Left renal cortex interstitium (tissue), 4 donors: ENCODE measurements around the gene SERPIND1. TPM values are rescaled to one million over a fixed set of nuclear protein-coding genes. Genes with fewer than 3 reads are reported as not detected.
"Not testable (repeated sequence)": the region's sequence is repeated elsewhere in the genome, so short reads cannot be mapped to it uniquely, and the experiment has no call there.

Source experiments
- DNase-seq, 4 donors: peaks; one replicate each; pipeline ENCODE4 v3.0.0-alpha.2; 2013; ENCODE audit warnings: low read depth in 4 of 4, low spot score in 2 of 4, missing footprints in 1 of 4
- polyA plus RNA-seq, 4 donors: library from polyadenylated mRNA; unstranded; fragments of 120-200 nt; gene quantifications; one replicate each; pipeline ENCODE4 v1.2.1, GENCODE V29; 2013; ENCODE audit not compliant: insufficient read length in 4 of 4

Gene SERPIND1, protein sequence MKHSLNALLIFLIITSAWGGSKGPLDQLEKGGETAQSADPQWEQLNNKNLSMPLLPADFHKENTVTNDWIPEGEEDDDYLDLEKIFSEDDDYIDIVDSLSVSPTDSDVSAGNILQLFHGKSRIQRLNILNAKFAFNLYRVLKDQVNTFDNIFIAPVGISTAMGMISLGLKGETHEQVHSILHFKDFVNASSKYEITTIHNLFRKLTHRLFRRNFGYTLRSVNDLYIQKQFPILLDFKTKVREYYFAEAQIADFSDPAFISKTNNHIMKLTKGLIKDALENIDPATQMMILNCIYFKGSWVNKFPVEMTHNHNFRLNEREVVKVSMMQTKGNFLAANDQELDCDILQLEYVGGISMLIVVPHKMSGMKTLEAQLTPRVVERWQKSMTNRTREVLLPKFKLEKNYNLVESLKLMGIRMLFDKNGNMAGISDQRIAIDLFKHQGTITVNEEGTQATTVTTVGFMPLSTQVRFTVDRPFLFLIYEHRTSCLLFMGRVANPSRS
- 1 to 10 TPM; 2.2 to 7.4 (median 3.1) TPM for polyA plus RNA-seq

DNA sequence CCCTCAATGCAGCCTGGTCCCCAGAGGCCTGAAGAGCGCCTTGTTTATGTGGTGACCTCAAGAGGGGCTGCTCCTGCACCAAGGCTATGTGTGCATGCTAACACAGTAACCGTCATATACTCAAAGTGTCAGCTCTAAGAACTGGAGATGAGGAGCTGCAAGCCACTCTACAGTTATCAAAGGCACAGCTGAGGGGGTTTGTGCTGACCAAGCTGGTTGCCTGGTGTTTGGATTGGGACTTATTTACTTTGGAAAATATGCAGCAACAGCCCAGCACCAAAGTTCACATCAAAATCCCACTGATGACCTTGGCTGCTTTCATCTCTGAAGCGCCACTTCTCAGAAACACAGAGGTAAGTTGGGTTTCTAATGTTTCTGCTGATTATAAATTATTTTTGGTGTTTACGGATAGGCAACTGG, at the start of gene SERPIND1:
Gene SERPIND1, plus strand, starts transcription at position 321 of the 420 bp plus-strand sequence. CDS start 5,200 bp downstream, outside the sequence.
- no peak for DNase-seq

- DNase-seq: no peak
Measured at GRCh38 chr22:20724676-20725454, 49.0 kb upstream of the SERPIND1 start.

- DNase-seq: no peak
Measured at GRCh38 chr22:20725987-20726558, 47.8 kb upstream of the SERPIND1 start.

DNA sequence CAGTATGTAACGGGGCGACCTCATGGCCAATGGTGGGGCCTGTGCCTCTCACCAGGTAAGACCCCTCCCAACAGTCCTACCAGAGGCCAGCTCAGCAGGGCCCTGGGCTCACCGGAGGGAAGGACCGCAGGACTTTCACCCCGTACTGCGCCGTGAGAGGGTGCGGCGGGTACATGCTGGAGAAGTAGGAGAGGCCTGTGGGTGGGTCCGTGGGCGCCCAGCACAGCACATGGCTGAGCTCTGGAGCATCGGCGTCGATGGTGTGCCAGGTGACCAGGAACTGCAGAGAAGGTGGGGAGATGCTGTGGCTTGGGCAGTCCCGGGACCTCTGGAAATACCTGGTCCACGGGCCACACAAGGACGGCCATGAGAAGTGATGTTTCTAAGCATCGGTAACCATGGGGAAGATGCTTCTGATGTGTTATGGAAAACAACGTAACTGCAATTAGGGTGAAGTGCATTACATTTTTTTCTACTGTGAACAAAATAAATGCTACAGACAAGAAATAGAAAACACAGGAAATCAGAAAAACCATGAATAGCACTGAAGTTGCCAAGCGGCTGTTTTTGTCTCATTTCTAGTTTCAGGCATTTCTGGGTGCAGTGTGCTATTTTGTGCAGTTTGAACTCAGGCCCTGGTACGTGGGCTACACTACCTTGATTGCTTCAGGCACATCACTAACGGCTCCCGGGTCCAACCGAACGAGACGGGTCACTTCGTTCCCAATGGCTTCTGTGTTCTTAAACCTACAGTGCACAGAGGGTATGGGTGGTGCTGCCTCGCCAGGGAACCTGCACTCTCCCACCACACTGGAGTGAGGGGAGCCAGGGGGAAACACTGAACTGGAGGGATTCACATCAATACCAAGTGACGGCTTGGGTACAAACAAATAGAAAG, 46.5 kb upstream of the SERPIND1 start:
- DNase-seq: no peak

DNA sequence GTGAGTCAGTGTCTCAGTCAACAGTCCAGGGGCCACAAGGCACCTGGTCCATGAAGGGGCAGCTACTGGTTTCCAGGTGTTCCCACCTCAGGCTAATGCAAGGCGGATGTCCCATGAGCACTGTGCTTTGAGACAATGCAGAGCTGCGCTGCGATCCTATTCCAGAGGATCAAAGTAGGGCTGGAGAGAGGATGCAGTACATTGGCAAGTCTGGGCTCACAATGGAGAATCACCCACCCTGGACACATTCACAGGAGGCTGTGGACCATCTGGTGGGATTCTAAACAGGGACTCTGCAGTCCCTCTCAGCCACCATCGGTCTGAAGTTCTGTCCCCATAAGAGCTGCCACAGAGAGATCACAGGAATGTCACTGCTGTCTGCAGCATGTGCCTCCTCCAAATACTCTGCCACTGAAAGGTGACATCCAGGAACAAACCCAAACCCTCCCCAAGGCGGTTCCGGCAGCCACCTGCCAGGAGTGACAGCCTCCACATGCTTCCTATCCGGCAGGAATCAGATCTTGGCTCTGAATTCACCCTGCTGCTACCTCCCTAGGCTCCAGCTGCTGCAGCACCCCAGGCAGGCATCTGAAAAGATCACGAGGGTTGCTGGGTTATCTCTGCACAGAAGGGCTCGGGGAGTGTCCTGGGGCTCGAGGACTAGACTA, 45.3 kb upstream of the SERPIND1 start:
- DNase-seq: no peak

DNA sequence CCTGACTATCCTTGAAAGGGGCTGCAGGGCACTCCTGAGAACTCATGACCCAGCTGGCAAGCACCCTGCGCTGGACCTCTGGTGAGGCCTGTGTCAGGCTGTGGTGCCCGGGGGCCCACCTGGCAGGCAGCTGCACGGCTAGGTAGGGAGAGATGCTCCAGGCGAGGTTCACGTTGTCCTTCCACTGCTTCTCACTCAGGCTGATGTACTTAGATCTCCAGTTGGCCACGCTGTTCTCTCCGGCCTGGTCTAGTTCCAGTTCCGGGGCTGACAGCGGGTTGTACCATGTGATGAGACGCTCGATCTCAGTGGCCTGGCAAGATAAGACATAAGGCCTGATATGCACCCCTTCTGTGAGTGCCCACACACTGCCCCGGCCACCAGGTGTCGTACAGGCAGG, 44.7 kb upstream of the SERPIND1 start:
- DNase-seq: no peak

GRCh38 chr22:20732431-20732830, 41.5 kb upstream of the SERPIND1 start:
- DNase-seq: not testable (repeated sequence)

GRCh38 chr22:20735356-20736162, 38.4 kb upstream of the SERPIND1 start:
- DNase-seq: not testable (repeated sequence)

DNA sequence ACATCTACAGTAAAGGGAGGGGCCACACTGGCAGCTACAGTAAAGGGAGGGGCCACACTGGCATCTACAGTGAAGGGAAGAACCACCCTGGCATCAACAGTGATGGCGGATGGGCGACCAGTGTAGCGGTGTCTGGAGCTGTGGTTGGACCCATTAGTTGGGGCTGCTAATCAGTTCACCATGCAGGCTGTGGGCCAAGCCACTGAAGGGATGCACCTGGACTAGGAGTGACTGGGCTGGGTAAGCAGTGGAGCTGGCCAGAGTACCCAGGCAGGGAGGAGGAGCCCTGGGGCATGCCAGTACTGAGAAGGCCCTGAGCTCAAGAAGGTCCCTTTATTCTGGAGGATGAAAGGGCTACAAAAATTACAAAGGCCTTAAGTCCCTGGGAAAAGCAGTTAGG, 37.0 kb upstream of the SERPIND1 start:
- not testable (repeated sequence) for DNase-seq

DNA sequence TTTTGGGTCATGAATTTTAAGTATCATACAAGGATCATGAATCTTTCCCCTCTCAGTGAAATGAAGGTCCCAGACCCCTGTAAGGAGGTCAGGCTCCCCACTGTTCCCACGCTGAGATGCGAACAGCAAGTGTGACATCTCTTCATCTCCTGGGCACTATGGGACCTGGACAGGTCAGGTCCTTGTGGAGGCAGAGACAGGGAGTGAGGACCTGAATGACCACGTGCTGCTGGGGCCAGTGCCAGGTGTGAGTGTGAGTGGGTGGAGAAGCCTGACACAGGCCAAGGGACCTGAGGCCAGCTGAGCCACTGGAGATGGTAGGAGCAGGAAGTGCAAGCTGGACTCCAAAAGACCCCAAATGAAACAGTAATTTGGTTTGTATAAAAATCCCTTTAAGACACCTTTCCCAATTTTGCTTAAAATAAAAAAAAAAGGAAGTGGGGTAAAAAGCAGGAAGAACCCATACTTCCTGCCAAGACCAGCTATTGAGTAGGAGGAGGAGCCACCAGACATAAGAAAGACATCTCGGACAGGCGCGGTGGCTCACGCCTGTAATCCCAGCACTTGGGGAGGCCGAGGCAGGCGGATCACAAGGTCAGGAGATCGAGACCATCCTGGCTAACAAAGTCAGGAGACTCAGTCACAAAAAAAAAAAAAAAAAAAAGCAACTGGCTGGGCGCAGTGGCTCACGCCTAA, 35.4 kb upstream of the SERPIND1 start:
- no peak for DNase-seq

DNA sequence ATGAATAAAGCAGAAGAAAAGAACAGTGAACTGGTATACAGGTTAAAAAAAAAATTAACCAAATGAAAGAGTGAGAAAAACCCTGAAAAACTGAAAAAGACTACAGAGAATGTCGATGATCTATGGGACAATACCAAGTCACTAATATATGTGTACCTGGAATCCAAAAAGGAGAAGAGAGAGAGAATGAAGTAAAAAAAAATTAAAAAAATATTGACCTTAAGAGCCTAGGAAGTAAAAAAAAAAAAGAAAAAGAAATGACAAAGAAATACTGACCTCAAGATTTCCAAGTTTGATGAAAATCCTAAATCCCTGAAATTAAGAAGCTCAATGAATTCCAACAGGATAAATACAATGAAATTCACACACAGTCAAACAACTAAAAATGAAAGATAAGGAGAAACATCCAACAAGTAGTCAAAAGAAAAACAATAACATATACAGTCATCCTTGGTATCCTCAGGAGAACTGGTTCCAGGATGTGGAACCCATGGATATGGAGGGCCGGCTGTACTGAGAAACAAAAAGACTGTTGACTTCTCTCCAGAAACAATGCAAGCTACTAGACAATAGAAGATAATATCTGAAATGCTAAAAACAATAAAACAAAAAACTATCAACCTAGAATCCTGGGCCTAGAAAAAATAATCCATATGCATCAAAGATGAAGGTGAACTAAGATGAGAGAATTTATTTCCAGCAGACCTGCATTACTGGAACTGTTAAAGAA, 33.5 kb upstream of the SERPIND1 start:
- no peak for DNase-seq

DNA sequence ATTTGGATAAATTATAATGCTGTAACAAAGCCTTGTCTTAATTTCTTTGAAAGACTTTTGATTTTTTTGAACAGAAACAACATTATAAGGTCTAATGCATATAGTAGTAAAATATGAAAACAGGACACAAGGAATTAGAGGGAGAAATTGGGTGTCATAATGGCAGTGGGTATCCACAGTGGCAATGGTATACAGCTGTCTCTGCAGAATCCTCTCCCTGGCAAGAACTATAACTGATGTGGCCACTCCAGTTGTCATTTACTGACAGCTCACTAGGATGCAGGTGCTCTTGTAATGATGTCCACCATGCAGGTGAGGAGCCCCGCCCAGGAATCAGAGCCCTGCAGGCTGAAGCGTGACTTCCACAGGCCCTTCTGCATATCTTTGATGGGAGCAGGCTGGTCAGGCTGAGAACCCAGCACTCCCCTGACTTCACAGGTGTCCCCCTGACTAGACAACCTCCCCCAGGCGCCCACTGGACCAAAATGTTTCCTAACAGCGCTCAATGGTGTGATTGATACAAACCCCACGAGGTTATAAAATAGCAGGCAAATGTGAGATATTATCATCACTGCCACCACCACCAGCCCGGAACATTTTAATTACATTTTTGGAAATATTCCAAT, 32.8 kb upstream of the SERPIND1 start:
- no peak for DNase-seq

- peak in 1 of 4 donors; percentile 6 for DNase-seq
Measured at GRCh38 chr22:20741634-20742581, 32.0 kb upstream of the SERPIND1 start.

GRCh38 chr22:20742764-20743163, 31.1 kb upstream of the SERPIND1 start:
- DNase-seq: no peak

- DNase-seq: no peak
Measured at GRCh38 chr22:20744456-20744855, 29.5 kb upstream of the SERPIND1 start.

DNA sequence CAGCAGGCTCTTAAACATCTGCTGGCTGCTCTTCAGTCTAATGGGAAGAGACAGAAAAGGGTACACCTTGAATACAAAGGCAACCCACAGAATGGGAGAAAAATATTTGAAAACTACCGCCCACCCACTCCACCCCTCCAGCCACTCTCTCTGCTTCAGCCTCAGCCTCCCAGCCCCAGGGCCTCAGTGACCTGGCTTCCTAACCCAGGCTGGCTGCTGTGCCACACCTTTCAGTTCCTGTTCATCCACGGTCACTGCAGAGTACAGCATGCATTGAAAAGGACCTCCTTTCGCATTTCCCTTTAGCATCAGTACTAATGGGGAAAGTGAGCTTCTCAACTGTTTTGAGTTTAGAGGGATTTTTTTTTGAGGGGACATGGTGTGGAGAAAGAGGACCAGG, 28.8 kb upstream of the SERPIND1 start:
- DNase-seq: no peak
